Measurements from ENCODE around the gene NTN1. TPM values are rescaled to one million over a fixed set of nuclear protein-coding genes. Genes with fewer than 3 reads are reported as not detected.

NTN1 gene
- total RNA-seq, 1 donor from 2014 or later: 0.45 TPM

DNA sequence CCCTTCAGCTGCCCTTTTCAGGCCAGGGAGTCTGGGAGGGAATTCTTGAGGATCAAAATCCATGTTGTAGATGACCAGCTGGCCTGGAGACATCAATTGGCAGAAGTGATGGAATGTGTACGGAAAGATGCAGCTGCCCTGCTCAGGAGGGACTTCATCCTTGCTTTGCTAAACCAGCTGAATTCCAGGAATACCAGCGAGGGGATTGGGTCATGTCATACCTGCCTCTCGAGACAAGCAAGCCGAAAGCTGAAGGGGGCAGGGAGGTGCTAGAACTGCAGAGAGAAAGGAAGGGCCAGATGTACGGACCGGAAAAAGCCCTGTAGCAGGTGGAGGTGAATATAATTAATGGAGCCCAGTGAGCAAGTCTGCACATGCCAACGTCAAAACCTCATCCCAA, 25.6 kb upstream of the NTN1 start:
- Histone ChIP-seq H3K4me2 (no peak overlapping the region), H3K9me3 (ENCODE audit: low read depth) (no peaks in the 10 kb centered on the region), H2AFZ (replicated peaks) (no peak overlapping the region), H3K27me3 (peaks cover 19% of the 10 kb centered on the region), H4K20me1 (ENCODE audit: low read depth) (no peaks in the 10 kb centered on the region), H3K9ac (no peak overlapping the region), H3K36me3 (no peaks in the 10 kb centered on the region), H3K27ac (no peak overlapping the region), H3K4me1 (peaks cover 11% of the 10 kb centered on the region), H3K79me2 (ENCODE audit: low read depth) (no peaks in the 10 kb centered on the region), H3F3A (ENCODE audit: low read depth) (no peaks in the 10 kb centered on the region), H3K4me3 (no peak overlapping the region)
- H3K27ac Mint-ChIP-seq: no peak overlapping the region
- DNase-seq (ENCODE audit: low spot score): peak; percentile 42
- no peak overlapping the region for H3K4me3 Mint-ChIP-seq
- H3K27me3 Mint-ChIP-seq (ENCODE audit: insufficient read depth, low read depth): peaks cover 23% of the 10 kb centered on the region
- TF ChIP-seq, protein P1, sequence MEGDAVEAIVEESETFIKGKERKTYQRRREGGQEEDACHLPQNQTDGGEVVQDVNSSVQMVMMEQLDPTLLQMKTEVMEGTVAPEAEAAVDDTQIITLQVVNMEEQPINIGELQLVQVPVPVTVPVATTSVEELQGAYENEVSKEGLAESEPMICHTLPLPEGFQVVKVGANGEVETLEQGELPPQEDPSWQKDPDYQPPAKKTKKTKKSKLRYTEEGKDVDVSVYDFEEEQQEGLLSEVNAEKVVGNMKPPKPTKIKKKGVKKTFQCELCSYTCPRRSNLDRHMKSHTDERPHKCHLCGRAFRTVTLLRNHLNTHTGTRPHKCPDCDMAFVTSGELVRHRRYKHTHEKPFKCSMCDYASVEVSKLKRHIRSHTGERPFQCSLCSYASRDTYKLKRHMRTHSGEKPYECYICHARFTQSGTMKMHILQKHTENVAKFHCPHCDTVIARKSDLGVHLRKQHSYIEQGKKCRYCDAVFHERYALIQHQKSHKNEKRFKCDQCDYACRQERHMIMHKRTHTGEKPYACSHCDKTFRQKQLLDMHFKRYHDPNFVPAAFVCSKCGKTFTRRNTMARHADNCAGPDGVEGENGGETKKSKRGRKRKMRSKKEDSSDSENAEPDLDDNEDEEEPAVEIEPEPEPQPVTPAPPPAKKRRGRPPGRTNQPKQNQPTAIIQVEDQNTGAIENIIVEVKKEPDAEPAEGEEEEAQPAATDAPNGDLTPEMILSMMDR (IDR thresholded peaks at IDR 0.05): no peak
- TF ChIP-seq EZH2phosphoT487 (IDR thresholded peaks at IDR 0.05): no peak
- no peaks in the 10 kb centered on the region for H3K36me3 Mint-ChIP-seq
- no peaks in the 10 kb centered on the region for H3K9me3 Mint-ChIP-seq
- peaks cover 4% of the 10 kb centered on the region for H3K4me1 Mint-ChIP-seq

DNA sequence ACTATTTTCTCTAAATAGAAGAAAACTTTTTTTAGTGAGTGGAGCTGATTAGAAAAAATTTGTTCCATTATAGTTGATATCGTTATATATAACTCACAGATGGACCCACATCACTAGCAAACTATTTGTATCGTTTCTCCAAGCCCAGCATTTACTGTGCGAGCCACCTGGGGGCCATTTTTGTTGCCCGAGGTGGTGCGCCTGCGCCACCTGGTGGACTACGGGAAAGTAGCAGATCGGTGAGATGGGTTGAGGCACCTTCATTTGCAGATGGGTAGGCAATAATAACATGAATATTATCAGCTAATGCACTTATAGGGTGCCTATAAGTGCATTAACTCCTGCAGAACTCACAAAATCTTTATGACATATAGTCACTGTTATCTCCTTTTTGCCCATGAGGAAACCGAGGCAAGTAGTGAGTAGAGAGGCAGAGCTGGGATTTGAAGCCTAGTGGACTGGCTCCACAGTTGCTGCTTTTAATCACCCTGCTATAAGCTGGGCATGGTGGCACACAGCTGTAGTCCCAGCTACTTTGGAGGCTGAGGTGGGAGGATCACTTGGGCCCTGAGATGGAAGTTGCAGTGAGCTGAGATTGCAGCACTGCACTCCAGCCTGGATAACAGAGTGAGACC, 23.2 kb upstream of the NTN1 start:
- Histone ChIP-seq H3K27ac (no peak overlapping the region), H3K79me2 (ENCODE audit: low read depth) (no peaks in the 10 kb centered on the region), H3F3A (ENCODE audit: low read depth) (peaks cover 11% of the 10 kb centered on the region), H3K36me3 (no peaks in the 10 kb centered on the region), H3K4me2 (no peak overlapping the region), H2AFZ (replicated peaks) (no peak overlapping the region), H3K4me1 (peaks cover 19% of the 10 kb centered on the region), H4K20me1 (ENCODE audit: low read depth) (no peaks in the 10 kb centered on the region), H3K9me3 (ENCODE audit: low read depth) (no peaks in the 10 kb centered on the region), H3K4me3 (no peak overlapping the region), H3K27me3 (peaks cover 43% of the 10 kb centered on the region), H3K9ac (no peak overlapping the region)
- no peak for TF ChIP-seq EZH2phosphoT487 (IDR thresholded peaks at IDR 0.05)
- TF ChIP-seq, protein P1 (IDR thresholded peaks at IDR 0.05): peak; percentile 99
- no peak for TF ChIP-seq EZH2 (IDR thresholded peaks at IDR 0.05)
- H3K27ac Mint-ChIP-seq: no peak overlapping the region
- H3K27me3 Mint-ChIP-seq (ENCODE audit: insufficient read depth, low read depth): peaks cover 37% of the 10 kb centered on the region
- H3K4me1 Mint-ChIP-seq: peaks cover 7% of the 10 kb centered on the region
- H3K9me3 Mint-ChIP-seq: no peaks in the 10 kb centered on the region
- H3K4me3 Mint-ChIP-seq: no peak overlapping the region
- DNase-seq (ENCODE audit: low spot score): peak; percentile 76
- no peaks in the 10 kb centered on the region for H3K36me3 Mint-ChIP-seq

DNA sequence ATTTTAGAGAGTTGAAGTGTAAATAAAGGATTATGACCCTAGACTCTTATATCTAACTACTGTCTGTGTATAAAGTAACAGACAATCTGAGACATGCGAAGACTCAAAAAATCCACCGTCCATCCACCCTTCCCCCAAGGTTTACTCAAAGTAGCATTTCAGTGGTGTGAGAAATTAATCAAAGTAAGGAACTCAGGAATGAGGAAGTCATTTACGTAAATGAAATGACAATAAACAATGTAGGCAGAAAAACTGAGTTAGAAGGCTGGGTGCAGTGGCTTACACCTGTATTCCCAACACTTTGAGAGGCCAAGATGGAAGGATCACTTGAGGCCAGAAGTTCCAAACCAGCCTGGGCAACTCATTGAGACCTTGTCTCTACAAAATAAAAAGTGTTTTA, 19.8 kb upstream of the NTN1 start:
- H3K36me3 Mint-ChIP-seq: no peaks in the 10 kb centered on the region
- Histone ChIP-seq H3F3A (ENCODE audit: low read depth) (peaks cover 29% of the 10 kb centered on the region), H3K4me1 (peaks cover 18% of the 10 kb centered on the region), H3K9ac (no peak overlapping the region), H3K27ac (no peak overlapping the region), H3K4me2 (no peak overlapping the region), H4K20me1 (ENCODE audit: low read depth) (peaks cover 14% of the 10 kb centered on the region), H3K79me2 (ENCODE audit: low read depth) (no peaks in the 10 kb centered on the region), H3K36me3 (no peaks in the 10 kb centered on the region), H3K27me3 (peaks cover 75% of the 10 kb centered on the region), H2AFZ (replicated peaks) (no peak overlapping the region), H3K9me3 (ENCODE audit: low read depth) (no peaks in the 10 kb centered on the region), H3K4me3 (no peak overlapping the region)
- DNase-seq (ENCODE audit: low spot score): no peak
- H3K27me3 Mint-ChIP-seq (ENCODE audit: insufficient read depth, low read depth): peaks cover 55% of the 10 kb centered on the region
- H3K9me3 Mint-ChIP-seq: peaks cover 2% of the 10 kb centered on the region
- no peak overlapping the region for H3K27ac Mint-ChIP-seq
- peaks cover 8% of the 10 kb centered on the region for H3K4me1 Mint-ChIP-seq
- TF ChIP-seq EZH2 (IDR thresholded peaks at IDR 0.05) (no peak), EZH2phosphoT487 (IDR thresholded peaks at IDR 0.05) (no peak)
- TF ChIP-seq, protein P1 (IDR thresholded peaks at IDR 0.05): no peak
- H3K4me3 Mint-ChIP-seq: peak overlapping the region; percentile 28
